ENCODE data around the gene SLC15A3.

Gene SLC15A3

GRCh38 chr11:60985501-60985900 is 33.5 kb upstream of the SLC15A3 start:
- TF ChIP-seq CTCF (IDR thresholded peaks at IDR 0.05; ENCODE audit: borderline replicate concordance, control extremely low read depth, extremely low read depth, insufficient read depth, missing control alignments), result no peak
- no peak for DNase-seq (ENCODE audit: low spot score)
- in situ Hi-C loops (cut with MboI; ENCODE audit: low sequenced_read_pairs, unreplicated experiment), result no loop called here

- in situ Hi-C loops (cut with MboI; ENCODE audit: low sequenced_read_pairs, unreplicated experiment), result no loop called here
Measured at GRCh38 chr11:60984636-60985035, 32.7 kb upstream of the SLC15A3 start.

GRCh38 chr11:60984149-60984548 is 32.2 kb upstream of the SLC15A3 start:
- no peak for TF ChIP-seq CTCF (IDR thresholded peaks at IDR 0.05; ENCODE audit: borderline replicate concordance, control extremely low read depth, extremely low read depth, insufficient read depth, missing control alignments)
- DNase-seq (ENCODE audit: low spot score), result no peak
- in situ Hi-C loops (cut with MboI; ENCODE audit: low sequenced_read_pairs, unreplicated experiment), result no loop called here

More at GRCh38 chr11:60984636-60985035, 32.7 kb upstream of the SLC15A3 start:
- DNase-seq (ENCODE audit: low spot score), result no peak
- no peak for TF ChIP-seq CTCF (IDR thresholded peaks at IDR 0.05; ENCODE audit: borderline replicate concordance, control extremely low read depth, extremely low read depth, insufficient read depth, missing control alignments)

GRCh38 chr11:60982184-60982583 is 30.2 kb upstream of the SLC15A3 start:
- in situ Hi-C loops (cut with MboI; ENCODE audit: low sequenced_read_pairs, unreplicated experiment), result no loop called here
- DNase-seq (ENCODE audit: low spot score), result no peak

GRCh38 chr11:60981515-60981914 is 29.5 kb upstream of the SLC15A3 start:
- in situ Hi-C loops (cut with MboI; ENCODE audit: low sequenced_read_pairs, unreplicated experiment), result no loop called here
- TF ChIP-seq CTCF (IDR thresholded peaks at IDR 0.05; ENCODE audit: borderline replicate concordance, control extremely low read depth, extremely low read depth, insufficient read depth, missing control alignments), result no peak
- no peak for DNase-seq (ENCODE audit: low spot score)

More at GRCh38 chr11:60982184-60982583, 30.2 kb upstream of the SLC15A3 start:
- no peak for TF ChIP-seq CTCF (IDR thresholded peaks at IDR 0.05; ENCODE audit: borderline replicate concordance, control extremely low read depth, extremely low read depth, insufficient read depth, missing control alignments)

- in situ Hi-C loops (cut with MboI; ENCODE audit: low sequenced_read_pairs, unreplicated experiment), result no loop called here
- TF ChIP-seq CTCF (IDR thresholded peaks at IDR 0.05; ENCODE audit: borderline replicate concordance, control extremely low read depth, extremely low read depth, insufficient read depth, missing control alignments), result no peak
- no peak for DNase-seq (ENCODE audit: low spot score)
Measured at GRCh38 chr11:60978546-60979380, 26.8 kb upstream of the SLC15A3 start.
